ENCODE measurements around the gene AATF. TPM values are rescaled to one million over a fixed set of nuclear protein-coding genes. Genes with fewer than 3 reads are reported as not detected.

The AATF gene
- total RNA-seq, 4 donors from 2014 or later = 16.5 to 54.2 (median 26.9) TPM

DNA sequence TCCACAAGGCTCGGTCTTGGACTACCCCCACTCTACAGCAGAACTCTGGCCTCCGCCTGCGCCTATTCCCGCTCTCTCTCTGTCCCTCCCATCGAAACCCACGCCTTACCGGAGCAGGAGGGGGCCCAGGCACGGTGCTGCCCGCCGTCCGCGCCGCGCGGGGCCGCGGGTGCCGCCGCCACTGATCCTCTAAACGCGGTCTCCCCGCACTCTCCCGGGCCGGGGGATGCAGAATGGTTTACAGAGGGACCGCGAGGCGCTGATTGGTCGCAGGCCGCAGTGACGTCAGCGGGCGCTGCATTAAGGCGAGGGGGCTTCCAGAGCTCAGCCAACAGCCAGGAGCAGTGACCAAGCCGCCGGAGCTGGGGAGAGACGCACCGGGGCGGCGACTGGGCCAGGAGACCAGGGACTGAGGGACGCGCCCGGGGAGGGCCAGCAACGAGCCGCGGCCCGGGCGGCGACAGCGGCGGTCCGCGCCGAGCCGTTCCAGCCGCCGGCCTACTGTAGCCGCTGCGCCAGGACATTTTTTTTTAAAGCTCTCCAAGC lies 12.2 kb upstream of the AATF start:
- Histone ChIP-seq H3K4me1 (peaks cover 37 to 73% (median 69%) of the 10 kb centered on the region in 4 donors), H3K9me3 (no peaks in the 10 kb centered on the region), H3K36me3 (no peaks in the 10 kb centered on the region), H3K4me3 (peak overlapping the region in 1 of 4 donors; percentile 23), H3K27ac (no peak overlapping the region), H3K27me3 (peaks cover 100% of the 10 kb centered on the region)
- no peak for DNase-seq
- intact Hi-C loops (cut with DNase I; ENCODE audit: low total_unique reads) = no loop called here
- TF ChIP-seq, protein P1, sequence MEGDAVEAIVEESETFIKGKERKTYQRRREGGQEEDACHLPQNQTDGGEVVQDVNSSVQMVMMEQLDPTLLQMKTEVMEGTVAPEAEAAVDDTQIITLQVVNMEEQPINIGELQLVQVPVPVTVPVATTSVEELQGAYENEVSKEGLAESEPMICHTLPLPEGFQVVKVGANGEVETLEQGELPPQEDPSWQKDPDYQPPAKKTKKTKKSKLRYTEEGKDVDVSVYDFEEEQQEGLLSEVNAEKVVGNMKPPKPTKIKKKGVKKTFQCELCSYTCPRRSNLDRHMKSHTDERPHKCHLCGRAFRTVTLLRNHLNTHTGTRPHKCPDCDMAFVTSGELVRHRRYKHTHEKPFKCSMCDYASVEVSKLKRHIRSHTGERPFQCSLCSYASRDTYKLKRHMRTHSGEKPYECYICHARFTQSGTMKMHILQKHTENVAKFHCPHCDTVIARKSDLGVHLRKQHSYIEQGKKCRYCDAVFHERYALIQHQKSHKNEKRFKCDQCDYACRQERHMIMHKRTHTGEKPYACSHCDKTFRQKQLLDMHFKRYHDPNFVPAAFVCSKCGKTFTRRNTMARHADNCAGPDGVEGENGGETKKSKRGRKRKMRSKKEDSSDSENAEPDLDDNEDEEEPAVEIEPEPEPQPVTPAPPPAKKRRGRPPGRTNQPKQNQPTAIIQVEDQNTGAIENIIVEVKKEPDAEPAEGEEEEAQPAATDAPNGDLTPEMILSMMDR (IDR thresholded peaks at IDR 0.05) = no peak
- TF ChIP-seq POLR2AphosphoS5 (IDR thresholded peaks at IDR 0.05) = no peak
- no peak for TF ChIP-seq EP300 (IDR thresholded peaks at IDR 0.05; ENCODE audit: low read depth)
- no peak for TF ChIP-seq POLR2A (IDR thresholded peaks at IDR 0.05)
- 8% methylated on average over 39 of the region's 58 CpGs; no CpG with 5 or more reads in 1 of the 2 donors for WGBS, 2 donors (ENCODE audit: low coverage in 1 of 2)
- in situ Hi-C loops (cut with MboI; ENCODE audit: low pct_ligation_motif_present in 1 of 4, low pct_unique_long_range_greater_than_20kb in 1 of 4, low sequenced_read_pairs in 3 of 4) = no loop called here

DNA sequence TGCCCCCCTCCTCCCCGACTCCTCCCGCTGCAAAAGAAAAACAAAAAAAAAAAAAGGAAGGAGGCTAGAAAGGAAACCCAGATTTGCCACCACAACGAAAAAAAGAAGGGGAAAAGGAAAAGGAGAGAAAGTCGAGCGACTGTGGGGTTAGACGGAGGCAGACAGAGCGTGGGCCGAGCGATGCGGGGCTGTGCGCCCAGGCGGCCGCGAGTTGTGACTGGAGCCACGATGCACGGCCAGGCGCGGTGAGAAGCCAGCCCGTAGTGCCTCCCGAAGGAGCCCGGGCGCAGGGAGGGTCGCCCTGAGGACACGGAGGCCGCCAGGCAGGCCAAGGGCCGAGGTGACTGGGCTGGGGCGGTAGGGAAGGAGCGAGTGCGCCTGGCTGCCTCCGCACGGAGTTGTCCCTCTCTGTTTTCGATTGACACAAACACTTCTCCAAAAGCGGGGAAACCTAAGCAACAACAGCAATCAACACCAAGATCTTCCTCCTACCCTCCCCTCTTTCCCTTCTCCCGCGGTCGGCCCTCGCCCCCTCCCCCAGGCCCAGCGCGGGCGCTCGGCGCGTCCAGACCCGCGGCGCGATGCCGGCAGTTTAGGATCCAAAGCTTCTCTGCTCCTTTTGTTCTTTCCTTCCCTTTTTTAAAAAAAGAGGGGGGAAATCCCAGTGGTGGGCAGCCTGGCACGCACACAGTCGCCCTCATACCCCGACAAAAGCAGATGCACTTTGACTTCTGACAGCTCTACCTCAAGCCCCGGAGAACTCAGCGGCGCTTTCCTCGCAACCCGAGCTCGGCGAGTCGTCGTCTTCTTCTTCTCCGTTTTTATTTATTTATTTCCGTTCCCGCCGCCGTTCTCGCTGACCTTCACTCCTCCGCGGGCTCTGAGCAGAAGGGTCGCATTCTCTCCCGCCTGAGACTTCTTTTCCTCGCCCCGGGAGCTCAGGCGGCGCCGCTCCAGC lies 11.5 kb upstream of the AATF start, which contains the start of gene LHX1:
LHX1 (plus strand) TSS at position 475 of the 958 bp plus-strand sequence. CDS start 723 bp downstream, outside the sequence.
- Histone ChIP-seq H3K4me3 (peak within 1 kb of the TSS in 1 of 4 donors; percentile 23), H3K27ac (no peak within 1 kb of the TSS), H3K4me1 (peaks cover 37 to 70% (median 67%) of the 10 kb centered on the region in 4 donors), H3K27me3 (peaks cover 100% of the 10 kb centered on the region), H3K36me3 (no peaks in the 10 kb centered on the region), H3K9me3 (no peaks in the 10 kb centered on the region)
- intact Hi-C loops (cut with DNase I; ENCODE audit: low total_unique reads) = no loop called here
- in situ Hi-C loops (cut with MboI; ENCODE audit: low pct_ligation_motif_present in 1 of 4, low pct_unique_long_range_greater_than_20kb in 1 of 4, low sequenced_read_pairs in 3 of 4) = no loop called here
- TF ChIP-seq EP300 (IDR thresholded peaks at IDR 0.05; ENCODE audit: low read depth) (no peak), POLR2AphosphoS5 (IDR thresholded peaks at IDR 0.05) (peak in 1 of 3 donors; percentile 23)
- no peak for DNase-seq
- WGBS, 2 donors (ENCODE audit: low coverage in 1 of 2) = 4 to 6% methylated on average over 36 to 75 of the region's 75 CpGs

DNA sequence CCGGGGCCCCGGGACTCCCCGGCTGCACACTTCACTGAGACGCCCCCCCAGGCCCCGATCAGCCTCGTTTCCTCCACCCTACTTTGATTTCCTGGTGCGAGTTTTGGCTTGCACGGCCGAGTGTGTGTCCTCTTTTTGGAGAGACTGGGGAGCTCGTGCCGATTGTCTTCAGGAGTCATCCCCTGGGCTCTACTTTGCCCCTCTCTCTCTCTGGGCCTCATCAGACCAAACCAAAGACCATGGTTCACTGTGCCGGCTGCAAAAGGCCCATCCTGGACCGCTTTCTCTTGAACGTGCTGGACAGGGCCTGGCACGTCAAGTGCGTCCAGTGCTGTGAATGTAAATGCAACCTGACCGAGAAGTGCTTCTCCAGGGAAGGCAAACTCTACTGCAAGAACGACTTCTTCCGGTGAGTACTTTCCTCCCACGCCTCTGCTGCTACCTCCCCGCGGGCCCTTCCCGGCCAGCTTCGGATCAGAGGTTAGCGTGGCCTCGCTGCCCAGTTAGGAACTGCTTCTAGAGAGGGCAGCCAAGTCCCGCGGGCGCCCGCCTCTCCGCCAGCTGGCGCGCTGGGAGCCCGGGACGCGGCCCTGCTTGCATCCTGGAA lies 10.7 kb upstream of the AATF start:
- TF ChIP-seq, protein P1 (IDR thresholded peaks at IDR 0.05) = no peak
- TF ChIP-seq POLR2A (IDR thresholded peaks at IDR 0.05) = no peak
- TF ChIP-seq EP300 (IDR thresholded peaks at IDR 0.05; ENCODE audit: low read depth) = no peak
- TF ChIP-seq POLR2AphosphoS5 (IDR thresholded peaks at IDR 0.05) = no peak
- H3K4me1 ChIP-seq = peaks cover 37 to 68% (median 64%) of the 10 kb centered on the region in 4 donors
- DNase-seq = no peak
- no peaks in the 10 kb centered on the region for H3K36me3 ChIP-seq
- H3K27ac ChIP-seq = no peak overlapping the region
- intact Hi-C loops (cut with DNase I; ENCODE audit: low total_unique reads) (no loop called here), in situ Hi-C loops (cut with MboI; ENCODE audit: low pct_ligation_motif_present in 1 of 4, low pct_unique_long_range_greater_than_20kb in 1 of 4, low sequenced_read_pairs in 3 of 4) (no loop called here)
- H3K27me3 ChIP-seq = peaks cover 100% of the 10 kb centered on the region
- no peaks in the 10 kb centered on the region for H3K9me3 ChIP-seq
- H3K4me3 ChIP-seq = peak overlapping the region in 1 of 4 donors; percentile 23
- WGBS, 2 donors (ENCODE audit: low coverage in 1 of 2) = 6% methylated on average over 35 of the region's 36 CpGs; no CpG with 5 or more reads in 1 of the 2 donors

DNA sequence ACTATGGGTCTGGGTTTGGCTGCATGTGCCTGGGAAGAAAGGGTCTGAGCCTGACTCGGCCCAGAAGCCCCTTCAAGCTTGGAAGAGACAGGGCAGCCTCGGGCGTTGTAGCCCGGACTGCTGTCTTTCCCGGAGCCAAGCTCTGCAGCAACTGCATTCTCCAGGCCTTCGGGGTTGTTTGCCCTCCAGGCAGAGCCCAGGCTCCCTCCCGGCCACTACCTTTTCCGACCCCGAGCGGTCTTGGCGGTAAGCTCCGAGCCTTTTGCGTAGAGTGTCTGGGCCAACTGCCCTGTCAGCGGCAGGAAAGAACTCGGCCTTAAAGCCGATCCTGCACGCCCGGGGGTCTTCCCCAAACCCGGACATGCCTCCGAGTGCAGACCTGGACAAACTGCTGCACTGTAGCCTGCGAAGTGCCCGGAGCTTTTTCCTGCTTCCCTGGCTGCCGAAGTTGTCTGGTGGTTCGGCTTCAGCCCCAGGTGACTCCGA lies 10.1 kb upstream of the AATF start:
- H3K4me1 ChIP-seq = peaks cover 37 to 62% (median 59%) of the 10 kb centered on the region in 4 donors
- H3K4me3 ChIP-seq = no peak overlapping the region
- no peaks in the 10 kb centered on the region for H3K9me3 ChIP-seq
- TF ChIP-seq, protein P1 (IDR thresholded peaks at IDR 0.05) = no peak
- no peak for TF ChIP-seq EP300 (IDR thresholded peaks at IDR 0.05; ENCODE audit: low read depth)
- no peak for TF ChIP-seq POLR2A (IDR thresholded peaks at IDR 0.05)
- DNase-seq = no peak
- peaks cover 100% of the 10 kb centered on the region for H3K27me3 ChIP-seq
- 10% methylated on average over 25 of the region's 25 CpGs; no CpG with 5 or more reads in 1 of the 2 donors for WGBS, 2 donors (ENCODE audit: low coverage in 1 of 2)
- no peak overlapping the region for H3K27ac ChIP-seq
- in situ Hi-C loops (cut with MboI; ENCODE audit: low pct_ligation_motif_present in 1 of 4, low pct_unique_long_range_greater_than_20kb in 1 of 4, low sequenced_read_pairs in 3 of 4) = no loop called here
- H3K36me3 ChIP-seq = no peaks in the 10 kb centered on the region
- intact Hi-C loops (cut with DNase I; ENCODE audit: low total_unique reads) = no loop called here

Data from transverse colon (tissue), 4 donors.